GM21447 (cell line): Measurements from ENCODE around the gene RPUSD3.

Experiments used
- ATAC-seq: cut with Tn5 transposase; IDR thresholded peaks from one replicate; pipeline ENCODE4 v1.9.1; 2021; ENCODE audit not compliant: unreplicated experiment

RPUSD3 gene

DNA sequence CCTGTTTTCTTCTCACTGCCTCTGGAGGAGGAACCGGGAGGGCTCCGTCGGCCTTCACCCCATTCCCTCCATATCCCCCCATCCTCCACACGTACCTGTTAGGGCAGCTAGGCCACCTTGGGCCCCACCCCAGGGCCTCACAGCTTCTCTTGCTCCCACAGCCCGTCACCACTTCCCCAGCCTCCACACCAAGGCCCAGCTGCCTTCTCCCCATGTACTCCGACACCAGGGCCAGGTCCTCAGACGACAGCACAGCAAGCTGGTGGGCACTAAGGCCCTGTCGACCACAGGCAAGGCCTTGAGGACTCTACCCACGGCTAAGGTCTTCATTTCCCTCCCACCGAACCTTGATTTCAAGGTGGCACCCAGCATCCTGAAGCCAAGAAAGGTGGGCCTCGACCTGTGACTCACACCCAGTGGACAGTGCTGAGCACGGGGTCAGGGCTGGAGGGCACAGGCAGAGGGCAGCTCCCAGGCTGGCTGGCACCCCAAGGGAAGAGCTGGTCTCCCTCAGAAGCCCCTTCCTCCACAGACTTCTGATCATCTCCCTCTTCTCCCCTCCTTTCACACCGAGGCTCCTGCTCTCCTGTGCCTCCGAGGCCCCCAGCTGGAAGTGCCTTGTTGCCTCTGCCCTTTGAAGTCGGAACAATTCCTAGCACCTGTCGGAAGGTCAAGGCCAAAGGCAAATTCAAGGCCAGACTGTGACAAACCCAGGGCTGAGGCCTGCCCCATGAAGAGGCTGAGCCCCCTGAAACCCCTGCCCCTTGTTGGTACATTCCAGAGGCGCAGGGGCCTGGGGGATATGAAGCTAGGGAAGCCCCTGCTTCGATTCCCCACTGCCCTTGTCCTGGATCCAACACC is 9.1 kb downstream of the RPUSD3 start:
- ATAC-seq: no peak

DNA sequence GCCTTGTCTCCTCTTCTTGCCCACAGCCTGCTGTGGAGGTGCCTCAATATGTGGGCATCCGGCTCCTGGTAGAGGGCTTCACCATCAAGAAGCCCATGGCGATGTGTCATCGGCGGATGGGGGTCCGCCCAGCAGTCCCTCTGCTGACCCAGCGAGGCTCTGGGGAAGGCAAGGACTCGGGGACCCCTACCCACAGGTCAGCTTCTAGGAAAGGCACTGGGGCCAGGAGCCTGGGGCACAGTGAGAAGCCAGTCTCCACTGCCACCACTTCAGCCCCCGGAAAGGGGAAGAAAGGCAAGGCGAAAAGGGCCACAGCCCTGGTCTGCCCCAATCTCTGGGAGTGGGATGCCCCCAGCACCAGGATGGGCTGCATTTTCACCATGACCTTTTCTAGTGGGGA is 10.7 kb downstream of the RPUSD3 start:
- no peak for ATAC-seq

DNA sequence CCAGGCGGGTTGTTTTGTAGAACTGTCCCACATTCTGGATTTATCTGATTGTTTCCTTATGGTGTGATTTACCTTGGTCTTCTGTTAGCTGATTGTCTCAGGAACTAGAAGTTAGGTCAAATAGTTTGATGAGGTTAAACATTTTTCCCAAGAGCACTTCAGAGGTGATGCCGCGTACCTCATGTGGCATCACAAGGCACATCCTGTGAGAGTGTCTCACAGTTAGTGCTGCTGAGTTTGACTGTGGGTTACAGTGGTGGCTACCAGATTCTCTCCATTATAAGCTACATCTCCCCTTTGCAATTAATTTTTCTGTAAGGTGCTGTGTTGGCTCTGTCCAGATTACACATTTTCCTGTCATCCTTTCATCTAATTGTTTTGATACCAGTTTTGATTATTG is 12.6 kb downstream of the RPUSD3 start:
- ATAC-seq: no peak

DNA sequence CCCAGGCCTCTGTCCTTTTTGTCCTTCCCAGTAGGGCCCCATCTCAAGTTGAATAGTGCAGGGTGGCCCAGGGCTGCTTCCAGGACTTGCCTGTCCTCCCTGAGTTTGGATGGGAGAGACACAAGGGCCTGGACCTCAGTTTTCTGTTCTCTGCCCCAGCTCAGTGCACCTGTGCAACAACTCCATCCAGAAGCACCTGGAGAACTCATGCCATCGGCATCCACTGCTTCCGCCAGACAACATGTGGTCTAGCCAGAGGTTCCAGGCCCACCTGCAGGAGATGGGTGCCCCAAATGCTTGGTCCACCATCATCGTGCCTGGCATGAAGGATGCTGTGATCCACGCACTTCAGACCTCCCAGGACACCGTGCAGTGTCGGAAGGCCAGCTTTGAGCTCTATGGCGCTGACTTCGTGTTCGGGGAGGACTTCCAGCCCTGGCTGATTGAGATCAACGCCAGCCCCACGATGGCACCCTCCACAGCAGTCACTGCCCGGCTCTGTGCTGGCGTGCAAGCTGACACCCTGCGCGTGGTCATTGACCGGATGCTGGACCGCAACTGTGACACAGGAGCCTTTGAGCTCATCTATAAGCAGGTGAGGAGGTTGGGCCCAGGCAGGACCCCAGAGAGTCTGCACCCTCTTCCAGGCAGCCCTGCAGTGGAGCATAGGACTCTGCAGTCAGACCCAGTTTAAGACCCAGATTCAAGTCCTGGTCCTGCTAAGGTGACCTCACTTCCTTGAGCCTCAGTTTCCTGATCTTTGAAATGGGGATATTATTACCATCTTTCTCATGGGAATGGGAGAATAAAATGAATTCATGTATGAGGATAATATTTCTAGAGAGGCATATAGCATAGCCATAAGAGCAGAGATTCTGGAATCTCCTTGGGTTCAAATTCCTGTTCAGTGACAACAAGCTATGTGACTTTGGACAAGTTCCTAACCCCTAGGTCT is 14.7 kb downstream of the RPUSD3 start:
- ATAC-seq: no peak

DNA sequence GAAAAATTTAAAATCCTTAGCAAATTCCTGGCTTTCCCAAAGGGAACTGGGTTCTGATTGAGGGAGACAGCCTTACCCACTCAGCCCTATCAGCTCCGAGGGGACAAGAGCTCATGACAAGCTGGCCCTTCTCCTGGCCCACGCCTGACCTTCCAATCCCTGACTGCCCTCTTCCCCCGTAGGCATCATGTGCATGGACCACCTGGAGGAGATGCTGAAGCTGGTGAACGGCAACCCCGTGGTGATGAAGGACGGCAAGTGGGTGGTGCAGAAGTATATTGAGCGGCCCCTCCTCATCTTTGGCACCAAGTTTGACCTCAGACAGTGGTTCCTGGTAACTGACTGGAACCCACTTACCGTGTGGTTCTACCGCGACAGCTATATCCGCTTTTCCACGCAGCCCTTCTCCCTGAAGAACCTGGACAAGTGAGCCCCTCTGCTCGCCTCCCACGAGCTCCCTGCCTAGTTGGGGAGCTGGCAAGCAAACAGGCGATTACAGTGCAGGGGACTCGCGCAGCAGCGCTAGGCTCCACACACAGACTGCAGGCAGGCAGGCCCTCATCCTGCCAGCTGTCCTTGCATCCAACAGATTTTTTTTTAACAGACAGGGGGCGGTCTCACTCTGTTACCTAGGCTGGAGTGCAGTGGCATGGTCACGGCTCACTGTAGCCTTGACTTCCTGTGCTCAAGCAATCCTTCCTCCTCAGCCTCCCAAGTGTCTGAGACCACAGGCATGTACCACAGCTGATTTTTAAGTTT is 16.8 kb downstream of the RPUSD3 start:
- ATAC-seq: no peak

DNA sequence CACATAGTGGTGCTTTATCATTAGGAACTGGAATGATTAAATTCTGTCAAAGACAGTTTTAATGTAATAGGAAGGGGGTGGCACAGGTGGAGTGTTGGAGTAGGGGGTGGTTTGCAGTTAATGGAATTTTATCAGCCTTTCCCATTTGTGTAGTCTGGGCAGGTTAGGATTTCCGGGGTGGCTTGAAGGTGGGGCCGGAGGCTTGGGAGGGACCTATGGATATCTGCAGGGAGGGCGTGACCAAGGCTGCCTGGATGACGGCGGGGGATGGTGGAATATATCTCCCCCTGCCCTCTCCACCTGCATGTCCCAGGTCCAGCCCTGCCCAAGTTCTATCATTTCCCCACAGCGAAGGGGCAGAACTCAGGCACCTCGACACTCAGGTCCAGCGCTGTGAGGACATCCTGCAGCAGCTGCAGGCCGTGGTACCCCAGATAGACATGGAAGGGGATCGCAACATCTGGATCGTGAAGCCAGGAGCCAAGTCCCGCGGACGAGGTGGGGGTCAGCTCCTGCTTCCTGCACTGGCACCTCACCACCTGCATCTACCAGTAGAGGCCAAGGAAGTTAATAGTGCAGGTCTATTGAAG is 18.3 kb downstream of the RPUSD3 start:
- ATAC-seq: no peak

DNA sequence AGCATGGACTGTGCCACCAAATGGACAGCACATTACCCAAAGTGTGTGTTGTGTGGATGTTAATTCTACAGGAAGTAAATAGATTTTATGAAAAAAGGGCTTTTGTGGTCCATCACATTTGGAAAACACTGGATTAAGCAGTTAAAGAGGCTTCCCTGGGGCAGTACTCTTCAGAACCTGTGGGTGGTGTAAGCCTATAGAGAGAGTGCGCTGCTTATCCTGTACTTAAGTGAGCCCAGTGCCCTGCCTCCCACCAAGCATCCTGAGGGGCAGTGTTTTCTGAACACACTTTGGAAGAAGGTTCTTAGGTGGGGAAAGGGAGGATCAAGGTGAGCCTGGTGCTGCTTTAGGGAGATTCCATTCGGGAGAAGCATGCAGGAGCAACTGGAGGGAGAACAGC is 22.9 kb downstream of the RPUSD3 start:
- ATAC-seq: no peak

DNA sequence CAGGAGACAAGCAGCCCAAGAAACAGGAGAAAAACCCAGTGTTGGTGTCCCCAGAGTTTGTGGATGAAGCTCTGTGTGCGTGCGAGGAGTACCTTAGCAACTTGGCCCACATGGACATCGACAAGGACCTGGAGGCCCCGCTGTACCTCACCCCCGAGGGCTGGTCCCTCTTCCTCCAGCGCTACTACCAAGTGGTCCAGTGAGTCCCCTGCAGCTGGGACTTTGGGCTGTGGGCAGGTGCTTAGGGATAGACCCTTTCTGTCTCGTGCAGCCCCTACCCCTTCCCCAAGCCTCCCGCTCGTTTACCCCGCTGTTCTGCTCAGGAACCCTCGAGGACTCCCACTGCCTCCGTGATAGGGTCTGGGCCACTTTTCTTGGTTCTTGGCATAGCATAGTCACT is 23.3 kb downstream of the RPUSD3 start:
- no peak for ATAC-seq

DNA sequence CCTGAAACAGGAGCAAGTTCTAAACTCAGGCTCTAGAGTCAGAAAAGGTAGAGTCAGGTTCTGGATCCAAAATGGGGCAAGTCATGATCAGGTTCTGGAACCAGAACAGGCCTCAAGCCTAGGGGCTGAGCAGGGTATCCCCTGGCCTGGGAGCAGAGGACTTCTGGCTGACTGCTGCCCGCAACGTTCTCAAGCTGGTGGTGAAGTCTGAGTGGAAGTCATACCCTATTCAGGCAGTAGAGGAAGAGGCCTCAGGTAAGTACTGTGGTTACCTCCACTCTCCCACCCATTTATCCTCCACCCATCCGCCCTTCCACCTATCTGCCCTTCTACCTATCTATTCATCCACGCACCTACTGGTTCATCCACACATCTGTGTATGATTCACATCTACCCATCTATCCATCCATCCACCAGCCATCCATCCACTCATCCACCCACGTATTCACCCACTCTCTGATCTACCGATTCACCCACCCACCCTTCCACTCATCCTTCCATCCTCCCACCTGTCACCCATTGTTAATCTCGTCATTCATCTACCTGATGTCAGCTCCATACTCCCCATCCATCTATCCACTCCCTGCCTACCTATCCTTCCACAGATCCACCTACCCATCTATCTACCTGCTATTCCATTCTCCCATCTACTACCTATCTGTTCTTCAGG is 25.0 kb downstream of the RPUSD3 start:
- no peak for ATAC-seq

DNA sequence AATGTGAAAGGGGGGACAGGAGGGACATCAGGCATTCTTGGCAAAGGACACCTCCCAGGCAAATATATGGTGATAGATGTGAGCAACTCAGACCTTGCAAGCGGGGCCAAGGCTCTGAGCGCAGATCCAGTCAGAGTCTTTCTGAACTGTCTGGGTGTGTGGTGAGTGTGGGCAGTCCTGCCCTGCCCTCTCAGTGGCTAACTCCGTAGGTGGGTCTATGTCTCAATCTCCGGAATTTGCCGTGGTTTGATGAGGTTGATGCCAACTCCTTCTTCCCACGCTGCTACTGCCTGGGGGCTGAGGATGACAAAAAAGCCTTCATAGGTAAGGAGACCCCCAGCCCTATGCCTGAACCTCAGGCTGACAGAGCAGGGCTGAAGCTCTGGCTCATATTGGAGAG is 26.4 kb downstream of the RPUSD3 start:
- no peak for ATAC-seq

DNA sequence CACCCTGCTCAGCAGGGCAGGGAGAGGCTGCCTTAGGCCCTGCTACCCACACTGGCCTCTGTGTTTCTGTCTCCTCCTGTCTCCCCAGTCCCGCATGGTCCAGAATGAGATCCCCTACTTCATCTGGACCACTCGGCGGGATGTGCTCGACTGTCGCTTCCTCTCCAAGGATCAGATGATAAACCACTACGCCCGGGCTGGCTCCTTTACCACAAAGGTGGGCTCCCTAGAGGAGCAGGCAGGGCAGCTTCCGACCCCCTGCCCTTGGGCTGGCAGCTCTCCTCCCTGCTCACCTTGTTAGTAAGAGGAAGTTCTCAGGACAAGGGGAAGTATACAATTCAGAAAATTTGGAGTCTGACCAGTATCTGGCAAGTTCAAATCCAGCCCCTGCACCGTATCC is 27.8 kb downstream of the RPUSD3 start:
- no peak for ATAC-seq

DNA sequence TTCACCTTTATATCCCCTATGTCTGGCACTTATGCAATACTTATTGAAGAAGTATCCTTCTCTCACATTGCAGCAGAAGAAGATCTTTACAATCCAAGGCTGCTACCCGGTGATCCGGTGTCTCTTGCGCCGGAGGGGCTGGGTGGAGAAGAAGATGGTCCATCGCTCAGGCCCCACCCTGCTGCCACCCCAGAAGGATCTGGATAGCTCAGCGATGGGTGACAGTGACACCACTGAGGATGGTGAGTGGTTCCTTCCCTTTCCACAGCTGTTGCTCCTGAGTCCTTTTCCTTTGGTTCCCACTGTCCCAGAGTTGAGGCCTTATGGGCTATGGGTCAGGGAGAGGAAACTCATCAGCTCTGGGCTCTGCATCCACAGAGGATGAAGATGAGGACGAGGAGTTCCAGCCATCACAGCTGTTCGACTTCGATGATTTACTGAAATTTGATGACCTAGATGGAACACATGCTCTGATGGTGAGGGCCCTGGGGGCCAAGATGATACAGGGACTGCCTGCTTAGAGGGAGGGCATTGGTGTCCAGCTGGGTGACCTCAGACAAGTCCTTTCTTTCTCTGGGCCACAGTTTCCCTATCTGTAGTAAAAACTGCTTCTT is 30.8 kb downstream of the RPUSD3 start:
- no peak for ATAC-seq

DNA sequence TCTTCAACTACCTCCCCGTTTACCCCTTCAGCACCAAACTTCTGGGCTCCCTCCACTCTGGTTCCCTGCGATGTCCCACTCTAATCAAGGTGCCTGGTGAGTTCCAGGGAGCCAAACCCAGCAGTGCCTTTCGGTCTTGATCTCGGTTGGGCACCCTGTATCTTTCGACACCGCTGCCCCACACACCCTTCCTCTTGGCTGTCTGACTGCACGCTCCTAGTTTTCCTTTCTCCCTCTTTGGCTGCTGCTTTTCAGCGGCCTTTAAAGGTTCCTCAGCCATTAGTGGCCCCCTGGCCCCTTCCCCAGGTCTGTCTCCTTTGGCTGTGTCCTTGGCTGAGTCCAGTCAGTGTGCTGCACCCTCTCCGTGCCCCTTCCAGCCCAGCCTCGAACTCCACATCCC is 33.0 kb downstream of the RPUSD3 start:
- no peak for ATAC-seq

DNA sequence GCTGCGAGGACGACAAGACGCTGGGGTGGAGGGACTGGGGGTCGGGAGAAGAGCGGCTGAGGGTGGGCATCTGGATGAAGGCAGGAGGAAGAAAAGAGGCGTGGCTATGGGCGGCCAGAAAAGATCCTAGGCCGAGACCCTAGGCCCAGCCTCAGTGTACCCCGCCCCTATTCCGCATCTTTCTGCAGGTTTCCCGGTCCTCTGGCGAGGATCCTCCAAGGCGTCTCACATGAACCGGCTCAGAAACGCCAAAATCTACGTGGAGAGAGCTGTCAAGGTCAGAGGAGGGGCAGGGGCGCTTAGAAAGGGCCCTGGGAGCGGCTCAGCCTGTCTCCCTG is 33.4 kb downstream of the RPUSD3 start:
- ATAC-seq: no peak

DNA sequence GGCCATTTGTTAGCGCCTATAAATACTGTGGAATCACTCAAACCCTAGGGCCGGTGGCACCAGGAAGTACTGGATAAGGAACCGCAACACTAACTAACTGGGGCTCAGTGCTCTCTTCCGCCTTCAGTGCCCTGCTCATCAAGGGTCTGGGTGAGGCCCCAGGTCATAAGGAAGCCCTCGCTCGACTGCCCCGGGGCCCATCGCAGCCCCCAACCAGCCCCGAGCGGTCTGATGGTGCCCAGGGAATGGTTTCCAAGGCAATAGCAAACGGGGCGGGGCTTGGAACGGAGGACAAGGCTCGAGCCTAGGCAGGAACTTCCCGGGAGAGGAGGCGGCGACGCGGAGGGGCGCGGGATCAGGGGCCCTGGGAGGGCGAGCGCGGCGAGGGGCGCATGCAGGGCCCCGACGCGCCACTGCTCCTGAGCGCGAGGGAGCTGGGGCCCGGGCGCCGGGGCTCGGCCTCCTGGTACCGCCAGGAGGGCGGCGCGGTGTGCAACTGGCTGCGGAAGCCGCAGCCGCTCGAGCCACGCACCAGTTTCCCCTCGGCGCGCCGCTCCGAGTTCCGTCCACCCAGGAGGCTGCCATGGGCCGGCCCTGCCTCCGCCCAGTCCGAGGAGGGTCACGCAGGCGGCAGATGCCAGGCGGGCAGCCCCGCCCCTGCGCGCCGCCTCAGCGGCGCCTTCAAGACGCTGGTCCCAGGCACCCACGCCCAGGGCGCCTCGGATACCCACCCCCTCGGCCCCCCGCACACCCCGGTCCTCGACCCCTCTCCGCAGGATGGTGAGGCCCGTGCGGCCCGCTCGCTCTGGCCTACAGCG is 34.0 kb downstream of the RPUSD3 start, which contains the start of gene TTLL3:
TTLL3 (plus strand) TSS at position 648 of the 818 bp plus-strand sequence. CDS start 400 bp downstream, outside the sequence.
- ATAC-seq: peak; percentile 48

DNA sequence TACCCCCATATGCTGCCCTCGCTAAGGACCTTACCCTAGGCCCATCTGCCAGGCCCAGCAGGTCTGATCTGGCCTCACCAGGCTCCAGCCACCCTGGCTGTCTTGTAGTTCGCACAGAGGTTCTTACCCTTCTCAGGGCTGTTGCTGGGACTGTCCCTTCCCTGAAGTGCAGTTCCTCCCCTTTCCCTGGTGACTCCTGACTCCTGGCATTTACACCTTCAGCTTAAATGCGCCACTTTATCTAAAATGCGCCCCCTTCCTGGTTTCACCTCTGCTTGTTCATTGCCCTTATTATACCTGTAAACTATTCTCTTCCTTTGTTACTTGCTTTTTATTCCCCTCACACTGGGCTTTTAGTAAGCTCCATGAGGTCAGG is 34.6 kb downstream of the RPUSD3 start:
- peak; percentile 20 for ATAC-seq

DNA sequence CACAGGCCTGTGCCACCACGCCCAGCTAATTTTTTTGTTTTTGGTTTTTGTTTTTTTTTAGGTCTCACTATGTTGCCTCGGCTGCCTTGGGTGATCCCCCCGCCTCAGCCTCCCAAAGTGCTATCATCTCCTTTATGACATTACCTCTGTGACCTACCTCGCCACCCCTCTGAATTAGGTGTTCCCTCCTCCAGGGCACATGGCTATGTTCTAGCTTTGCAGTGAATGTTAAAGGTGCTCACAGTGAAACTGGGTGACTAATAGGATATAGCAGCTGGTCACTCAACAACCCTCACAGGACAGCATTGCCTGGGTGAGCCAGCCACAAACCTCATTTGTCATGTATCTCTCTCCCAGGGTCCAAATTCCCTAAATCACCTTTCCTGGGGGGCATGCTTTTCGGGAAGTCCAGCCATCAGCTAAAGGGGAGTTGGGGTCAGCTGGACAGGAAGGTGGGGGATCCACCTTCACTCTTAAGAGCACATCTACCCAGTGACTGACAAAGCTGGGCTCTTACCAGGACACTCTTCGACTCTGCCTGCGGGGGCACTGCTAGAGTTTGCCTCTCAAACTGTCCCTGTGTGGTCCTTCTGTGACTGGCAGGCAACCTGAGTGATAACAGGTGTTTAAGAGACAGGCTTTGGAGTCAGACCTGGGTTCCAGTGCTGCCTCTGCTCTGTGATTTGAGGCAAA is 35.3 kb downstream of the RPUSD3 start:
- peak; percentile 40 for ATAC-seq

DNA sequence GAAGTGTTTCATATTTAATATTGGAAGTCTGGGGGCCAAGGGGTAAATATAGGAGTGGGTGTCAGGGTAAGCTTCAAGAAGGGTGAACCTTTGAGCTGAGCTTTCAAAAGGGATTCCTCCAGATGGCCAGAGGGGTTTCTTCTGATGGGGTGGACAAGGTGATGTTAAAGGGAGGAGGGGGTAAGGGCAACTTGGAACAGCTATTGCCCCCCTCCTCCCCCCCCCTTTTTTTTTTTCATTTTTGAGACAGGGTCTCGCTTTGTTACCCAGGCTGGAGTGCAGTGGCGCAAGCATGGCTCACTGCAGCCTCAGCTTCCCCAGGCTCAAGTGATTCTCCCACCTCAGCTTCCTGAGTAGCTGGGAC is 35.8 kb downstream of the RPUSD3 start:
- no peak for ATAC-seq
